Mesenchymal stem cell (in vitro differentiated cells and primary cell): Measurements from ENCODE around the gene ENTPD2.

Experiments used
- DNase-seq: peaks from one replicate; pipeline ENCODE4 v3.0.0-alpha.2; 2013
- H2AFZ ChIP-seq: one replicate; pipeline ENCODE4 v1.6.1; 2013; ENCODE audit warnings: low read depth, mild to moderate bottlenecking, control low read depth, inconsistent platforms, low read length, moderate library complexity
- H2AK5ac ChIP-seq: 2 replicates; pipeline ENCODE4 v1.6.1; 2013; ENCODE audit warnings: low read length, moderate library complexity, mild to moderate bottlenecking, inconsistent platforms; ENCODE audit not compliant: severe bottlenecking
- H2BK120ac ChIP-seq: one replicate; pipeline ENCODE4 v1.6.1; 2013; ENCODE audit warnings: low read depth, mild to moderate bottlenecking, inconsistent platforms, low read length, moderate library complexity
- H2BK12ac ChIP-seq, 2 experiments: one replicate each; pipeline ENCODE4 v1.6.1; 2013; ENCODE audit warnings: inconsistent platforms in 2 of 2, low read length in 2 of 2, mild to moderate bottlenecking in 2 of 2, moderate library complexity in 2 of 2, control low read depth in 1 of 2
- H2BK15ac ChIP-seq: one replicate; pipeline ENCODE4 v1.6.1; 2013; ENCODE audit warnings: mild to moderate bottlenecking, low read depth, inconsistent platforms; ENCODE audit not compliant: poor library complexity, severe bottlenecking
- H2BK5ac ChIP-seq: 2 replicates; pipeline ENCODE4 v1.6.1; 2013; ENCODE audit warnings: low read depth, mild to moderate bottlenecking, low read length, control low read depth, inconsistent platforms; ENCODE audit not compliant: poor library complexity, severe bottlenecking
- H3K14ac ChIP-seq, 2 experiments: one replicate each; pipeline ENCODE4 v1.6.1; 2013; ENCODE audit warnings: inconsistent platforms in 2 of 2, low read length in 2 of 2, control low read depth in 1 of 2, mild to moderate bottlenecking in 1 of 2, moderate library complexity in 1 of 2
- H3K18ac ChIP-seq, 2 experiments: one replicate each; pipeline ENCODE4 v1.6.1; 2013; ENCODE audit warnings: inconsistent platforms in 2 of 2, low read length in 2 of 2, control low read depth in 1 of 2, low read depth in 1 of 2, mild to moderate bottlenecking in 1 of 2
- H3K23ac ChIP-seq, 2 experiments: one replicate each; pipeline ENCODE4 v1.6.1; 2013; ENCODE audit warnings: inconsistent platforms in 2 of 2, low read length in 2 of 2, mild to moderate bottlenecking in 2 of 2, moderate library complexity in 2 of 2, control low read depth in 1 of 2
- H3K27ac ChIP-seq: 2 replicates; pipeline ENCODE4 v1.5.1; 2013; ENCODE audit warnings: mild to moderate bottlenecking, moderate library complexity, low read length, control low read depth, inconsistent platforms; ENCODE audit not compliant: poor library complexity, severe bottlenecking
- H3K27me3 ChIP-seq, 2 experiments: 2 replicates each; pipeline versions ENCODE4 v1.6.1 to v1.7.0; 2013; ENCODE audit warnings: low read length in 2 of 2, mild to moderate bottlenecking in 2 of 2, moderate library complexity in 2 of 2, control low read depth in 1 of 2, inconsistent platforms in 1 of 2; ENCODE audit not compliant: control insufficient read depth in 1 of 2, insufficient read depth in 1 of 2
- H3K36me3 ChIP-seq, 2 experiments: 2 replicates each; pipeline versions ENCODE4 v1.6.1 to v1.7.0; 2013; ENCODE audit warnings: low read length in 2 of 2, control low read depth in 1 of 2, inconsistent platforms in 1 of 2, low read depth in 1 of 2, mild to moderate bottlenecking in 1 of 2; ENCODE audit not compliant: insufficient read depth in 2 of 2, control insufficient read depth in 1 of 2
- H3K4ac ChIP-seq, 2 experiments: one replicate each; pipeline ENCODE4 v1.6.1; 2013; ENCODE audit warnings: inconsistent platforms in 2 of 2, low read length in 2 of 2, mild to moderate bottlenecking in 2 of 2, moderate library complexity in 2 of 2, control low read depth in 1 of 2, low read depth in 1 of 2
- H3K4me1 ChIP-seq: 2 replicates; pipeline ENCODE4 v1.6.1; 2013; ENCODE audit warnings: low read depth, low read length, control low read depth; ENCODE audit not compliant: control insufficient read depth, insufficient read depth
- H3K4me2 ChIP-seq: 2 replicates; pipeline ENCODE4 v1.6.1; 2013; ENCODE audit warnings: low read length, mild to moderate bottlenecking, inconsistent platforms; ENCODE audit not compliant: poor library complexity, severe bottlenecking
- H3K4me3 ChIP-seq, 2 experiments: 2 replicates each; pipeline versions ENCODE4 v1.5.1 to v1.7.0; 2013; ENCODE audit warnings: low read length in 2 of 2, mild to moderate bottlenecking in 2 of 2, control low read depth in 1 of 2, low read depth in 1 of 2; ENCODE audit not compliant: insufficient read depth in 1 of 2
- H3K79me1 ChIP-seq: replicated peaks from 2 replicates; pipeline ENCODE4 v1.6.1; 2013; ENCODE audit warnings: mild to moderate bottlenecking, control low read depth, low read length, inconsistent platforms; ENCODE audit not compliant: poor library complexity, severe bottlenecking
- H3K9ac ChIP-seq: 2 replicates; pipeline ENCODE4 v1.7.0; 2013; ENCODE audit warnings: mild to moderate bottlenecking, low read length, moderate library complexity
- H3K9me3 ChIP-seq: 2 replicates; pipeline ENCODE4 v1.7.0; 2013; ENCODE audit warnings: mild to moderate bottlenecking, low read length; ENCODE audit not compliant: control insufficient read depth
- H4K8ac ChIP-seq: one replicate; pipeline ENCODE4 v1.6.1; 2013; ENCODE audit warnings: inconsistent platforms, mild to moderate bottlenecking, low read length, moderate library complexity
- H4K91ac ChIP-seq: one replicate; pipeline ENCODE4 v1.6.1; 2013; ENCODE audit warnings: mild to moderate bottlenecking, low read length, inconsistent platforms
- WGBS: methylation state at CpG from one replicate; pipeline ENCODE4 v1.1.7; 2013; ENCODE audit warnings: mixed read lengths; 5-methylcytosine and 5-hydroxymethylcytosine counted together

Gene ENTPD2

GRCh38 chr9:137015540-137015930, 38.3 kb downstream of the ENTPD2 start:
- Histone ChIP-seq H3K9me3 (no peaks in the 10 kb centered on the region), H3K4me2 (no peak overlapping the region), H3K36me3 (peaks cover 21 to 86% of the 10 kb centered on the region in 2 experiments), H3K4ac (no peak overlapping the region), H3K23ac (no peak overlapping the region), H3K18ac (no peak overlapping the region), H2BK120ac (no peak overlapping the region), H2BK5ac (no peak overlapping the region), H2AFZ (no peak overlapping the region), H4K91ac (no peak overlapping the region), H2BK15ac (no peak overlapping the region), H3K4me3 (no peak overlapping the region), H3K14ac (no peak overlapping the region), H3K79me1 (no peaks in the 10 kb centered on the region), H3K4me1 (peaks cover 7% of the 10 kb centered on the region), H4K8ac (no peak overlapping the region), H3K9ac (no peak overlapping the region), H3K27ac (no peak overlapping the region), H2AK5ac (no peak overlapping the region), H2BK12ac (no peak overlapping the region), H3K27me3 (no peaks in the 10 kb centered on the region)
- WGBS = 98% methylated on average over 23 of the region's 25 CpGs
- DNase-seq = no peak

DNA sequence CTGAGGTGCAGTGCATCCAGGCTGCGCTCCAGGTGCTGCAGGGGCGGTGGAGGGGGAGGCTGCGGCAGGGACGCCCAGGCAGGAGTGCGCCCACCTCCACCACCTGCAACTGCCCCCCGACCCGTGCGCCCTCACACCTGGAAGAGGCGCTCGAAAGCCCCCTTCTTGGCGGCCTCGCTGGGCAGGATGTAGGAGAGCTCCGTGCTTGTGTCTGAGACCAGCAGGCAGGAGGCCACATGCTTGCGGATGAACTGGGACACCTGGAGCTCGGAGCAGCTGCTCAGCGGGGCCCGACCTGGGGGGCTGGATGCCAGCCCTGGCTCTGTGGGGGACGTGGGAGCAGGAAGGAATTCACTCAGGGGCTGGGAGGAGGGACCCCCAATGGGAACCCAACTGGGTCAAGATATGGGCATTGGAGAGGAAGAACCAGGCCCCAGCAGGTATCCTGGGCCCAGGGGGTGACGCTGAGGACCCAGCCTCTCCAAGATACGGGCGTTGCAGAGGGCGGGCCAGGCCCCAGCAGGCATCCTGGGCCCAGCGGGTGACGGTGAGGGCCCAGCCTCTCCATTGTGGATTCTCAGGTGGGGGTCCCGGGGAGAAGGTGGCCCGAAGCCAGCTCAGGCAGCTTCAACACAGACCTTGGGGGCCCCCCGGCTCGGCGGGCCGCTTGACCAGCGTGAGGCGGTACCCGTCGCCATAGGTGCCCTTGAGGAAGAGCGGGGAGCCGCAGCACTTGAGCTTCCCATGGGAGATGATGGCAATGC, 38.9 kb downstream of the ENTPD2 start:
- H3K9me3 ChIP-seq = no peaks in the 10 kb centered on the region
- no peak overlapping the region for H3K14ac ChIP-seq
- DNase-seq = no peak
- no peak overlapping the region for H2BK5ac ChIP-seq
- no peak overlapping the region for H2BK12ac ChIP-seq
- no peak overlapping the region for H2BK120ac ChIP-seq
- H3K27ac ChIP-seq = no peak overlapping the region
- peaks cover 21 to 83% of the 10 kb centered on the region in 2 experiments for H3K36me3 ChIP-seq
- H3K4me1 ChIP-seq = peaks cover 7% of the 10 kb centered on the region
- no peak overlapping the region for H3K9ac ChIP-seq
- no peak overlapping the region for H3K4ac ChIP-seq
- H2AFZ ChIP-seq = no peak overlapping the region
- H3K23ac ChIP-seq = no peak overlapping the region
- H4K8ac ChIP-seq = no peak overlapping the region
- no peak overlapping the region for H2AK5ac ChIP-seq
- H3K27me3 ChIP-seq = no peaks in the 10 kb centered on the region
- no peak overlapping the region for H3K4me2 ChIP-seq
- no peak overlapping the region for H4K91ac ChIP-seq
- no peak overlapping the region for H3K18ac ChIP-seq
- H3K4me3 ChIP-seq = peak overlapping the region in 1 of 2 experiments; percentile 5
- 96% methylated on average over 36 of the region's 36 CpGs for WGBS
- no peak overlapping the region for H2BK15ac ChIP-seq
- no peaks in the 10 kb centered on the region for H3K79me1 ChIP-seq

- Histone ChIP-seq H3K27me3 (no peaks in the 10 kb centered on the region), H3K27ac (no peak overlapping the region), H2AFZ (no peak overlapping the region), H3K14ac (no peak overlapping the region), H3K9me3 (no peaks in the 10 kb centered on the region), H4K91ac (no peak overlapping the region), H4K8ac (no peak overlapping the region), H2AK5ac (no peak overlapping the region), H3K4me3 (no peak overlapping the region), H2BK12ac (no peak overlapping the region), H2BK15ac (no peak overlapping the region), H3K4ac (no peak overlapping the region), H3K79me1 (no peaks in the 10 kb centered on the region), H3K9ac (no peak overlapping the region), H3K18ac (no peak overlapping the region), H2BK5ac (no peak overlapping the region), H3K23ac (no peak overlapping the region), H3K4me2 (no peak overlapping the region), H3K36me3 (peaks cover 21 to 90% of the 10 kb centered on the region in 2 experiments), H2BK120ac (no peak overlapping the region), H3K4me1 (peaks cover 7% of the 10 kb centered on the region)
- WGBS = 91% methylated on average over 23 of the region's 23 CpGs
- no peak for DNase-seq
These were observed 39.7 kb downstream of the ENTPD2 start for GRCh38 chr9:137014166-137014565.

GRCh38 chr9:137013571-137013940, 40.3 kb downstream of the ENTPD2 start:
- no peak overlapping the region for H3K4me2 ChIP-seq
- H3K9me3 ChIP-seq = no peaks in the 10 kb centered on the region
- no peak overlapping the region for H2BK5ac ChIP-seq
- no peaks in the 10 kb centered on the region for H3K79me1 ChIP-seq
- no peak overlapping the region for H2AK5ac ChIP-seq
- H3K14ac ChIP-seq = no peak overlapping the region
- H3K27me3 ChIP-seq = no peaks in the 10 kb centered on the region
- H3K4me3 ChIP-seq = no peak overlapping the region
- peaks cover 11% of the 10 kb centered on the region for H3K4me1 ChIP-seq
- H4K8ac ChIP-seq = no peak overlapping the region
- H3K9ac ChIP-seq = no peak overlapping the region
- no peak overlapping the region for H3K23ac ChIP-seq
- no peak overlapping the region for H4K91ac ChIP-seq
- H2BK120ac ChIP-seq = no peak overlapping the region
- no peak overlapping the region for H2AFZ ChIP-seq
- no peak overlapping the region for H2BK15ac ChIP-seq
- peaks cover 21 to 86% of the 10 kb centered on the region in 2 experiments for H3K36me3 ChIP-seq
- no peak overlapping the region for H3K4ac ChIP-seq
- H3K27ac ChIP-seq = no peak overlapping the region
- H3K18ac ChIP-seq = no peak overlapping the region
- no peak overlapping the region for H2BK12ac ChIP-seq
- WGBS = 92% methylated on average over 20 of the region's 20 CpGs
- no peak for DNase-seq
